ENCODE data around the gene SLC6A3. TPM values are rescaled to one million over a fixed set of nuclear protein-coding genes. Genes with fewer than 3 reads are reported as not detected.

Gene SLC6A3
- total RNA-seq, 1 donor from 2014 or later, result 0.10 TPM

- no peak for DNase-seq (ENCODE audit: low spot score)
- no peaks in the 10 kb centered on the region for H3K36me3 Mint-ChIP-seq (ENCODE audit: low read depth, unreplicated experiment)
- H3K27me3 Mint-ChIP-seq (ENCODE audit: unreplicated experiment), result peaks cover 9% of the 10 kb centered on the region
- H3K9me3 Mint-ChIP-seq (ENCODE audit: unreplicated experiment), result no peaks in the 10 kb centered on the region
- H3K27ac Mint-ChIP-seq (ENCODE audit: unreplicated experiment), result no peak overlapping the region
- no peak overlapping the region for H3K4me3 Mint-ChIP-seq (ENCODE audit: unreplicated experiment)
- no peaks in the 10 kb centered on the region for H3K4me1 Mint-ChIP-seq (ENCODE audit: unreplicated experiment)
- TF ChIP-seq CTCF (IDR thresholded peaks at IDR 0.05; ENCODE audit: unreplicated experiment), result no peak
Measured at GRCh38 chr5:1402611-1403255, 42.5 kb downstream of the SLC6A3 start.

GRCh38 chr5:1401536-1402138 lies 43.6 kb downstream of the SLC6A3 start:
- H3K27me3 Mint-ChIP-seq (ENCODE audit: unreplicated experiment), result peaks cover 13% of the 10 kb centered on the region

GRCh38 chr5:1400936-1401335 lies 44.3 kb downstream of the SLC6A3 start:
- Mint-ChIP-seq H3K9me3 (ENCODE audit: unreplicated experiment) (no peaks in the 10 kb centered on the region), H3K27ac (ENCODE audit: unreplicated experiment) (no peak overlapping the region), H3K4me1 (ENCODE audit: unreplicated experiment) (no peaks in the 10 kb centered on the region), H3K36me3 (ENCODE audit: low read depth, unreplicated experiment) (no peaks in the 10 kb centered on the region), H3K4me3 (ENCODE audit: unreplicated experiment) (no peak overlapping the region), H3K27me3 (ENCODE audit: unreplicated experiment) (peaks cover 13% of the 10 kb centered on the region)
- TF ChIP-seq CTCF (IDR thresholded peaks at IDR 0.05; ENCODE audit: unreplicated experiment), result no peak
- DNase-seq (ENCODE audit: low spot score), result no peak

More at GRCh38 chr5:1401536-1402138, 43.6 kb downstream of the SLC6A3 start:
- Mint-ChIP-seq H3K4me1 (ENCODE audit: unreplicated experiment) (no peaks in the 10 kb centered on the region), H3K36me3 (ENCODE audit: low read depth, unreplicated experiment) (no peaks in the 10 kb centered on the region), H3K27ac (ENCODE audit: unreplicated experiment) (no peak overlapping the region), H3K4me3 (ENCODE audit: unreplicated experiment) (no peak overlapping the region), H3K9me3 (ENCODE audit: unreplicated experiment) (no peaks in the 10 kb centered on the region)
- DNase-seq (ENCODE audit: low spot score), result no peak
- no peak for TF ChIP-seq CTCF (IDR thresholded peaks at IDR 0.05; ENCODE audit: unreplicated experiment)

GRCh38 chr5:1400211-1400855 lies 44.9 kb downstream of the SLC6A3 start:
- H3K27ac Mint-ChIP-seq (ENCODE audit: unreplicated experiment), result no peak overlapping the region
- no peak for DNase-seq (ENCODE audit: low spot score)
- H3K4me1 Mint-ChIP-seq (ENCODE audit: unreplicated experiment), result no peaks in the 10 kb centered on the region
- no peak for TF ChIP-seq CTCF (IDR thresholded peaks at IDR 0.05; ENCODE audit: unreplicated experiment)
- no peaks in the 10 kb centered on the region for H3K9me3 Mint-ChIP-seq (ENCODE audit: unreplicated experiment)
- no peak overlapping the region for H3K4me3 Mint-ChIP-seq (ENCODE audit: unreplicated experiment)
- H3K27me3 Mint-ChIP-seq (ENCODE audit: unreplicated experiment), result peaks cover 13% of the 10 kb centered on the region
- no peaks in the 10 kb centered on the region for H3K36me3 Mint-ChIP-seq (ENCODE audit: low read depth, unreplicated experiment)

GRCh38 chr5:1399737-1400136 lies 45.5 kb downstream of the SLC6A3 start:
- DNase-seq (ENCODE audit: low spot score), result no peak
- H3K4me1 Mint-ChIP-seq (ENCODE audit: unreplicated experiment), result no peaks in the 10 kb centered on the region
- no peak overlapping the region for H3K27ac Mint-ChIP-seq (ENCODE audit: unreplicated experiment)
- peaks cover 13% of the 10 kb centered on the region for H3K27me3 Mint-ChIP-seq (ENCODE audit: unreplicated experiment)
- H3K9me3 Mint-ChIP-seq (ENCODE audit: unreplicated experiment), result no peaks in the 10 kb centered on the region
- H3K4me3 Mint-ChIP-seq (ENCODE audit: unreplicated experiment), result no peak overlapping the region
- no peak for TF ChIP-seq CTCF (IDR thresholded peaks at IDR 0.05; ENCODE audit: unreplicated experiment)
- H3K36me3 Mint-ChIP-seq (ENCODE audit: low read depth, unreplicated experiment), result no peaks in the 10 kb centered on the region

Data from endothelial cell (in vitro differentiated cells).